NT2/D1 (cell line): ENCODE measurements around the gene ESCO1.

Source experiments
- DNase-seq: peaks from one replicate; pipeline ENCODE4 v3.0.0-alpha.2; 2011; ENCODE audit warnings: low read depth, low spot score
- H3K27me3 ChIP-seq: 2 replicates; pipeline ENCODE4 v1.6.0; 2011; ENCODE audit warnings: mild to moderate bottlenecking; ENCODE audit not compliant: insufficient read length, insufficient read depth
- H3K36me3 ChIP-seq: 2 replicates; pipeline ENCODE4 v1.6.1; 2011; ENCODE audit warnings: mild to moderate bottlenecking, low read length, mixed read lengths; ENCODE audit not compliant: insufficient read depth, insufficient read length
- H3K4me1 ChIP-seq: 2 replicates; pipeline ENCODE4 v1.5.1; 2011; ENCODE audit not compliant: insufficient read depth, insufficient read length
- H3K4me3 ChIP-seq: 2 replicates; pipeline ENCODE4 v1.5.1; 2011; ENCODE audit warnings: low read depth; ENCODE audit not compliant: insufficient read length
- H3K9ac ChIP-seq: 2 replicates; pipeline ENCODE4 v1.6.0; 2011; ENCODE audit warnings: low read depth; ENCODE audit not compliant: insufficient read length
- H3K9me3 ChIP-seq: 2 replicates; pipeline ENCODE4 v1.5.1; 2011; ENCODE audit warnings: mild to moderate bottlenecking, low read length; ENCODE audit not compliant: insufficient read depth
- SUZ12 ChIP-seq: IDR thresholded peaks from 2 replicates; pipeline ENCODE4 v1.6.1; 2011; ENCODE audit not compliant: insufficient read length, insufficient read depth; ENCODE audit errors: extremely low read depth
- YY1 ChIP-seq: IDR thresholded peaks from 2 replicates; pipeline ENCODE4 v1.6.1; 2011; ENCODE audit not compliant: insufficient read length, insufficient read depth
- ZNF274 ChIP-seq: IDR thresholded peaks from 2 replicates; pipeline ENCODE4 v1.6.1; 2011; ENCODE audit warnings: mild to moderate bottlenecking, low read depth, low read length

Gene ESCO1

DNA sequence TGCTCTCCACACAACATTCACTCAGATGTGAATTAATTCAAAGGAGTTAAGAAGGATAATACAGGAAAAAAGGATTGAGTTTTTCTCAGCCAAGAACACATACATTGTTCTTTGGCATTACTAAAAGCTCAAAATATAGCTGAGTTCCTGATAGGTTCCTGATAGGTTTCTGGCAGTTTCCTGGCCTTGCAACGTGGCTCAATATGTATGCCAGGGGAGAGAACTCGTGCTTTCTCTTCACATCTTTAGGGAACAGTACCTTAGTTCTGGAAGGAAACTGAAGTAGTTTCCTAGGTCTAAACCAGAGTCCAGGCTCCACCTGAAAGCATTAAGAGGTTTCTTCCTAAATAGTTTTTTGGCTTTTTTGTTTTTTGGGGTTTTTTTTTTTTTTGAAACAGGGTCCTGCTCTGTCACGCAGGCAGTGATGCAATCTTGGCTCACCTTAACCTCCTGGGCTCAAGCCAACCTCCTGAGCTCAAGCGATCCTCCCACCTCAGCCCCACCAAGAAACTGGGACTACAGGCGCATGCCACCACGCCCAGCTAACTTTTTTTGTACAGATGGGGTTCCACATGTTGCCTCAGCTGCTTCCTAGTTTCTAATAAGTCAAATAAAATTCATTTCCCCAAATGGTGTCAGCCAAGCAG lies 42.8 kb downstream of the ESCO1 start:
- Histone ChIP-seq H3K4me3 (no peak overlapping the region), H3K36me3 (peaks cover 40% of the 10 kb centered on the region), H3K9ac (no peak overlapping the region), H3K9me3 (no peaks in the 10 kb centered on the region), H3K4me1 (no peaks in the 10 kb centered on the region), H3K27me3 (no peaks in the 10 kb centered on the region)
- DNase-seq = no peak
- TF ChIP-seq YY1 (no peak), ZNF274 (no peak), SUZ12 (no peak)

DNA sequence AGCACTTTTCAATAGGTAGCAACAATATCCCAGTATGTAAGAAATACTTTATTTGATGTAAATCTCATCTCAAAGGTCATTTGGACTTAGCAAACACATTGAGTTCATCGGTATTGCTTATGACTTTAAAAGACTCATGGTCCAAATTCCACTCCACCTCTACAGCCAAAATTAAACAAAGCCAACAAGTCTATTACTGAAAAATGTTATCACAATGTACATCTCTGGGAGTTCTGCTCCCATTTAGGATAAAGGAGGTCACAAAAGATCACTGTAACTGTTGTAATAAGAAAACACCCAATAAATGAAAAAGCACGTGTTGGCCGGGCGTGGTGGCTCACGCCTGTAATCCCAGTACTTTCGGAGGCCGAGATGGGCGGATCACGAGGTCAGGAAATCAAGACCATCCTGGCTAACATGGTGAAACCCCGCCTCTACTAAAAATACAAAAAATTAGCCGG lies 50.0 kb downstream of the ESCO1 start:
- H3K9me3 ChIP-seq = no peaks in the 10 kb centered on the region
- no peak overlapping the region for H3K9ac ChIP-seq
- no peaks in the 10 kb centered on the region for H3K27me3 ChIP-seq
- H3K4me1 ChIP-seq = no peaks in the 10 kb centered on the region
- TF ChIP-seq YY1 (no peak), ZNF274 (no peak), SUZ12 (no peak)
- no peak overlapping the region for H3K4me3 ChIP-seq
- H3K36me3 ChIP-seq = peaks cover 11% of the 10 kb centered on the region
- DNase-seq = no peak

DNA sequence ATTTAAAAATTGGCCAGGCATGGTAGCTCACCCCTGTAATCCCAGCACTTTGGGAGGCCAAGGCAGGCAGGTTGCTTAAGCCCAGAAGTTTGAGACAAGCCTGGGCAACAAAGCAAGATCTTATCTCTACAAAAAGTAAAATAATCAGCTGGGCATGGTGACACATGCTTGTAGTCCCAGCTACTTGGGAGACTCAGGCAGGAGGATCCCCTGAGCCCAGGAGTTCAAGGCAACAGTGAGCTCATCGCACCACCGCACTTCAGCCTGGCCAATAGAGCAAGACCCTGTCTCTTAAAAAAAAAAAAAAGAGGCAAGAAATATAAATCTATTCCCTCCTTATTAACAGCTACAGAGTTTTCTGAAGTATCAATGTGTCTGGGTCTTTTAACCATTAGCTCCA lies 51.9 kb downstream of the ESCO1 start:
- Histone ChIP-seq H3K27me3 (no peaks in the 10 kb centered on the region), H3K9ac (no peak overlapping the region), H3K4me1 (no peaks in the 10 kb centered on the region), H3K36me3 (peaks cover 11% of the 10 kb centered on the region), H3K9me3 (no peaks in the 10 kb centered on the region), H3K4me3 (no peak overlapping the region)
- no peak for DNase-seq
- TF ChIP-seq YY1 = no peak
- no peak for TF ChIP-seq SUZ12
- no peak for TF ChIP-seq ZNF274

DNA sequence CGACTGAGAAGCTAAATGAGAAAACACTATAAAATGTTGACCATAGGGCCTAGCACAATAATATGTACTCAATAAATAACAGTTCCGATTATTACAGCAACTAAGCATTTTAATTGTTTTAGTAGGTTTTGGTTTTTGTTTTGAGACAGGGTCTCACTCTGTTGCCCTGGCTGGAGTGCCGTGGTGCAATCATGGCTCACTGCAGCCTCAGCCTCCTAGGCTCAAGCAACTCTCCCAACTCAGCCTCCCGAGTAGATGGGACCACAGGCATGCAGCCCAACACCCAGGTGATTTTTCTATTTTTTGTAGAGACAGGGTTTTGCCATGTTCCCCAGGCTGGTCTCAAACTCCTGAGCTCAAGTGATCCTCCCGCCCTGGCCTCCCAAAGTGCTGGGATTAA lies 54.1 kb downstream of the ESCO1 start:
- Histone ChIP-seq H3K9ac (no peak overlapping the region), H3K27me3 (no peaks in the 10 kb centered on the region), H3K9me3 (no peaks in the 10 kb centered on the region), H3K4me1 (no peaks in the 10 kb centered on the region), H3K4me3 (no peak overlapping the region), H3K36me3 (peaks cover 5% of the 10 kb centered on the region)
- no peak for DNase-seq
- TF ChIP-seq SUZ12 = no peak
- no peak for TF ChIP-seq ZNF274
- no peak for TF ChIP-seq YY1

DNA sequence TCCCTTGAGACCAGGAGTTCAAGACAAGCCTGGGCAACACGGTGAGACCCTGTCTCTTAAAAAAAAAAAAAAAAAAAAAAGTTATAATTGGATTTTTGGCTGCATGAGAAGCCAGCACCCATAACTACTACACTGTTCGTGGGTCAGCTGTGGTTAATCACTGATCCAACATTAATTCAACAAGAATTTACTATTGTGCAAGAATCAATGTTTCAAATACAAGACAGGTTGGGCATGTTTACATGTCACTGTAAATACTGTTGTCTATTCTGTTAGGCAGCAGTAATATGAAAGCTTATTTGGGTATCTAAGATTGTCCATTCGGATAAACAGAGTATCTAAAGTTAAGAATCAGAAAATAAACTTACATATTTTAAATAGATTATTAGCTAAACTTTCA lies 62.3 kb downstream of the ESCO1 start:
- Histone ChIP-seq H3K36me3 (peaks cover 21% of the 10 kb centered on the region), H3K9ac (no peak overlapping the region), H3K27me3 (no peaks in the 10 kb centered on the region), H3K9me3 (no peaks in the 10 kb centered on the region), H3K4me3 (no peak overlapping the region), H3K4me1 (no peaks in the 10 kb centered on the region)
- no peak for TF ChIP-seq SUZ12
- no peak for TF ChIP-seq YY1
- no peak for TF ChIP-seq ZNF274
- DNase-seq = no peak

DNA sequence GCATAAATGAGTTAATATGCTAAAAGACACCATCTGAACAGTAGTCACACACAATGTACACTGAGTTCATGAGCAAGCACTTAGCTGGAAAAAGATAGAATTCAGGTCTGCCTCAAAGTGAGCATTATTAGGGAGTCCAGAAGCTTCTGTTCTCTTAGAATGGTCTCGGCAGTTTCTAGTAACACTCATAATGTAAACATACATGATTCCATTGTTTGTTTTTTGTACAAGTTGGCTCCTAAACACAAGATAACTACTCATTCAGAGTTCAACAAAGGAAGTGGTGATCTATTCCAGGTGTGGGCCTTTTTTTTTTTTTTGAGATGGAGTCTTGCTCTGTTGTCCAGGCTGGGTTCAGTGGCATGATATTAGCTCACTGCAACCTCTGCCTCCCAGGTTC lies 66.2 kb downstream of the ESCO1 start:
- H3K9me3 ChIP-seq = no peaks in the 10 kb centered on the region
- TF ChIP-seq YY1 (no peak), SUZ12 (no peak)
- no peak overlapping the region for H3K4me3 ChIP-seq
- no peaks in the 10 kb centered on the region for H3K27me3 ChIP-seq
- H3K36me3 ChIP-seq = peaks cover 28% of the 10 kb centered on the region
- no peaks in the 10 kb centered on the region for H3K4me1 ChIP-seq
- no peak overlapping the region for H3K9ac ChIP-seq
- no peak for DNase-seq

DNA sequence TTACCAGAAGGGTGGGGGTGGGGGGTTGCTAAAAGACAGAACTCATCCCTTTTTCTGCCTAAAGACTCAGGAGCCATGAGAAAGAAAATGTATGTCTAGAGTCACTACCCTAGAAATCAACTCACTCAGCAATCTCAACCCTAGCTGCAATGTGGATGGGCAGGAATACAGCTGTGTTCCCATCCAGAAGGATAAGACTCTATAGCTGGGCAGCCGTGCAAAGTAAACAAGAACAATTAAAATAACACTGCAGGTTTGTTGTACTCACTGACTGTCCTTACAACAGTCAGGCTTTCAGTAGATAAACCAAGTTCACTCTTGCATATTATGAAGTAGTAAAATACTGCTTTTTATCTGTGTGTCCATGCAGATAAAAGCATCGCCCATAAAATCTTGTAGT lies 74.0 kb downstream of the ESCO1 start:
- no peaks in the 10 kb centered on the region for H3K27me3 ChIP-seq
- no peaks in the 10 kb centered on the region for H3K4me1 ChIP-seq
- H3K36me3 ChIP-seq = peaks cover 26% of the 10 kb centered on the region
- H3K9me3 ChIP-seq = no peaks in the 10 kb centered on the region
- H3K9ac ChIP-seq = no peak overlapping the region
- no peak for DNase-seq
- no peak for TF ChIP-seq ZNF274
- TF ChIP-seq SUZ12 = no peak
- TF ChIP-seq YY1 = no peak
- no peak overlapping the region for H3K4me3 ChIP-seq
